ENCODE measurements around the gene HIVEP3.

GRCh38 chr1:41539999-41540398, 378.7 kb downstream of the HIVEP3 start:
- TF ChIP-seq SIN3A (IDR thresholded peaks at IDR 0.05; ENCODE audit: borderline replicate concordance, insufficient read depth, low read depth, low read length) = no peak
- TF ChIP-seq CTCF (IDR thresholded peaks at IDR 0.05) = no peak

All from Panc1 (cell line).